ENCODE data around the gene PHF21A. TPM values are rescaled to one million over a fixed set of nuclear protein-coding genes. Genes with fewer than 3 reads are reported as not detected.

Gene PHF21A
- total and polyA plus RNA-seq, 2 of the 13 experiments (the other 11 are each of a cell fraction or from before 2014, with no cell fraction given): 4.1 to 34.6 TPM

- TF ChIP-seq, protein P1, sequence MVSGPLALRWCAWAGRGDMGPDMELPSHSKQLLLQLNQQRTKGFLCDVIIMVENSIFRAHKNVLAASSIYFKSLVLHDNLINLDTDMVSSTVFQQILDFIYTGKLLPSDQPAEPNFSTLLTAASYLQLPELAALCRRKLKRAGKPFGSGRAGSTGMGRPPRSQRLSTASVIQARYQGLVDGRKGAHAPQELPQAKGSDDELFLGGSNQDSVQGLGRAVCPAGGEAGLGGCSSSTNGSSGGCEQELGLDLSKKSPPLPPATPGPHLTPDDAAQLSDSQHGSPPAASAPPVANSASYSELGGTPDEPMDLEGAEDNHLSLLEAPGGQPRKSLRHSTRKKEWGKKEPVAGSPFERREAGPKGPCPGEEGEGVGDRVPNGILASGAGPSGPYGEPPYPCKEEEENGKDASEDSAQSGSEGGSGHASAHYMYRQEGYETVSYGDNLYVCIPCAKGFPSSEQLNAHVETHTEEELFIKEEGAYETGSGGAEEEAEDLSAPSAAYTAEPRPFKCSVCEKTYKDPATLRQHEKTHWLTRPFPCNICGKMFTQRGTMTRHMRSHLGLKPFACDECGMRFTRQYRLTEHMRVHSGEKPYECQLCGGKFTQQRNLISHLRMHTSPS (CRISPR knock-in tag; IDR thresholded peaks at IDR 0.05; ENCODE audit: low read depth): no peak
- no peak for TF ChIP-seq ZFAT (CRISPR knock-in tag; conservative IDR thresholded peaks at IDR 0.05)
- TF ChIP-seq NCOA1 (CRISPR knock-in tag; IDR thresholded peaks at IDR 0.05): no peak
- TF ChIP-seq, protein P2, sequence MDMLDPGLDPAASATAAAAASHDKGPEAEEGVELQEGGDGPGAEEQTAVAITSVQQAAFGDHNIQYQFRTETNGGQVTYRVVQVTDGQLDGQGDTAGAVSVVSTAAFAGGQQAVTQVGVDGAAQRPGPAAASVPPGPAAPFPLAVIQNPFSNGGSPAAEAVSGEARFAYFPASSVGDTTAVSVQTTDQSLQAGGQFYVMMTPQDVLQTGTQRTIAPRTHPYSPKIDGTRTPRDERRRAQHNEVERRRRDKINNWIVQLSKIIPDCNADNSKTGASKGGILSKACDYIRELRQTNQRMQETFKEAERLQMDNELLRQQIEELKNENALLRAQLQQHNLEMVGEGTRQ (IDR thresholded peaks at IDR 0.05; ENCODE audit: low read depth, low read length): no peak
- TF ChIP-seq, protein P2 (CRISPR knock-in tag; IDR thresholded peaks at IDR 0.05; ENCODE audit: borderline replicate concordance): no peak; the same call in 1 of the 2 replicates
- TF ChIP-seq, protein P3, sequence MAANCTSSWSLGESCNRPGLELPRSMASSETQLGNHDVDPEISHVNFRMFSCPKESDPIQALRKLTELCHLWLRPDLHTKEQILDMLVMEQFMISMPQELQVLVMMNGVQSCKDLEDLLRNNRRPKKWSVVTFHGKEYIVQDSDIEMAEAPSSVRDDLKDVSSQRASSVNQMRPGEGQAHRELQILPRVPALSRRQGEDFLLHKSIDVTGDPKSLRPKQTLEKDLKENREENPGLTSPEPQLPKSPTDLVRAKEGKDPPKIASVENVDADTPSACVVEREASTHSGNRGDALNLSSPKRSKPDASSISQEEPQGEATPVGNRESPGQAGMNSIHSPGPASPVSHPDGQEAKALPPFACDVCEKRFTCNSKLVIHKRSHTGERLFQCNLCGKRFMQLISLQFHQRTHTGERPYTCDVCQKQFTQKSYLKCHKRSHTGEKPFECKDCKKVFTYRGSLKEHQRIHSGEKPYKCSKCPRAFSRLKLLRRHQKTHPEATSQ (CRISPR knock-in tag; IDR thresholded peaks at IDR 0.05; ENCODE audit: borderline replicate concordance): no peak
- no peak for TF ChIP-seq ZNF749 (CRISPR knock-in tag; IDR thresholded peaks at IDR 0.05; ENCODE audit: borderline replicate concordance)
- no peak; the same call in 1 of the 2 replicates for TF ChIP-seq ZNF703 (CRISPR knock-in tag; IDR thresholded peaks at IDR 0.05; ENCODE audit: borderline replicate concordance)
- TF ChIP-seq HDAC6 (IDR thresholded peaks at IDR 0.05; ENCODE audit: low read depth, low read length): no peak
- peak; percentile 98 for TF ChIP-seq RFXAP (CRISPR knock-in tag; IDR thresholded peaks at IDR 0.05; ENCODE audit: borderline replicate concordance)
- TF ChIP-seq ARID3A (IDR thresholded peaks at IDR 0.05; ENCODE audit: low read depth, low read length): no peak
- TF ChIP-seq ZNF709 (CRISPR knock-in tag; IDR thresholded peaks at IDR 0.05): no peak
- peak; percentile 61 for TF ChIP-seq MED1 (CRISPR knock-in tag; IDR thresholded peaks at IDR 0.05)
- peak; percentile 97 for TF ChIP-seq SAP130 (CRISPR knock-in tag; IDR thresholded peaks at IDR 0.05; ENCODE audit: low read depth)
- no peak for TF ChIP-seq ERF (CRISPR knock-in tag; IDR thresholded peaks at IDR 0.05)
- no peak; the same call in 1 of the 2 replicates for TF ChIP-seq ZNF225 (CRISPR knock-in tag; IDR thresholded peaks at IDR 0.05)
- TF ChIP-seq TGIF2 (CRISPR knock-in tag; IDR thresholded peaks at IDR 0.05): no peak
- peak; percentile 43; the same call in 1 of the 2 replicates for TF ChIP-seq ZKSCAN8 (CRISPR knock-in tag; IDR thresholded peaks at IDR 0.05; ENCODE audit: borderline replicate concordance)
- TF ChIP-seq, protein P4, sequence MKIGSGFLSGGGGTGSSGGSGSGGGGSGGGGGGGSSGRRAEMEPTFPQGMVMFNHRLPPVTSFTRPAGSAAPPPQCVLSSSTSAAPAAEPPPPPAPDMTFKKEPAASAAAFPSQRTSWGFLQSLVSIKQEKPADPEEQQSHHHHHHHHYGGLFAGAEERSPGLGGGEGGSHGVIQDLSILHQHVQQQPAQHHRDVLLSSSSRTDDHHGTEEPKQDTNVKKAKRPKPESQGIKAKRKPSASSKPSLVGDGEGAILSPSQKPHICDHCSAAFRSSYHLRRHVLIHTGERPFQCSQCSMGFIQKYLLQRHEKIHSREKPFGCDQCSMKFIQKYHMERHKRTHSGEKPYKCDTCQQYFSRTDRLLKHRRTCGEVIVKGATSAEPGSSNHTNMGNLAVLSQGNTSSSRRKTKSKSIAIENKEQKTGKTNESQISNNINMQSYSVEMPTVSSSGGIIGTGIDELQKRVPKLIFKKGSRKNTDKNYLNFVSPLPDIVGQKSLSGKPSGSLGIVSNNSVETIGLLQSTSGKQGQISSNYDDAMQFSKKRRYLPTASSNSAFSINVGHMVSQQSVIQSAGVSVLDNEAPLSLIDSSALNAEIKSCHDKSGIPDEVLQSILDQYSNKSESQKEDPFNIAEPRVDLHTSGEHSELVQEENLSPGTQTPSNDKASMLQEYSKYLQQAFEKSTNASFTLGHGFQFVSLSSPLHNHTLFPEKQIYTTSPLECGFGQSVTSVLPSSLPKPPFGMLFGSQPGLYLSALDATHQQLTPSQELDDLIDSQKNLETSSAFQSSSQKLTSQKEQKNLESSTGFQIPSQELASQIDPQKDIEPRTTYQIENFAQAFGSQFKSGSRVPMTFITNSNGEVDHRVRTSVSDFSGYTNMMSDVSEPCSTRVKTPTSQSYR (CRISPR knock-in tag; IDR thresholded peaks at IDR 0.05; ENCODE audit: borderline replicate concordance): no peak
- peak; percentile 64; the same call in 1 of the 2 replicates for TF ChIP-seq ZBTB8A (CRISPR knock-in tag; IDR thresholded peaks at IDR 0.05; ENCODE audit: borderline replicate concordance, low read depth)
These were observed 203.5 kb downstream of the PHF21A start, which contains the start of gene PEX16 (continued) for GRCh38 chr11:45917623-45918330.
